CD4-positive, alpha-beta T cell treated with Interleukin-4 for 1 hour (primary cell): ENCODE results near the gene GLIS1.

Source experiments
- DNase-seq, 2 donors: peaks; one replicate each; pipeline ENCODE4 v3.0.0-alpha.2; 2020 to 2022

The GLIS1 gene

DNA sequence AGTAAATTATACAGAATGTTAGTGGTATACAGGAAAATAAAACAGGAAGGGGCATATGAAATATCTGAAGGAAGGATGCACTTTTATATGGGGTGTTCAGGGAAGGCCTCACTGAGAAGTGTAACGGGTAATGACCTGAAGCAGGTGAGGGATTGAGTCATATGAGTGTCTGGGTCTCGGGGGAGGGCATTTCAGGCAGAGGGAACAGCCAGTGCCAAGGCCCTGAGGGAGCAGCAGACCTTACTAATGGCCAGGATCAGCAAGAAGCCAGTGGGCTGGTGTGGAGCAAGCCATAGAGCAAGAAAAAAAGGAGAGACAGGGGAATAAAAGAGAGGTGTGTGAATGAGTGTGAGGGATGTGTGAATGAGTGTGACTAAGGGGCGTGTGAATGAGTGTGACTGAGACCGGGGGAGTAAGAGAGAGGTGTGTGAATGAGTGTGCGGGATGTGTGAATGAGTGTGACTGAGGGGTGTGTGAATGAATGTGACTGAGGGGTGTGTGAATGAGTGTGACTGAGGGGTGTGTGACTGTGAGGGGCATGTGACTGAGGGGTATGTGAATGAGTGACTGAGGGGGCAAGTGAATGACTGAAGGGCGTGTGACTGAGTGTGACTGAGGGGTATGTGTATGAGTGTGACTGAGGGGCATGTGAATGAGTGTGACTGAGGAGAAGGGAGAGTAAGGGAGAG lies 107.2 kb downstream of the GLIS1 start:
- no peak for DNase-seq

DNA sequence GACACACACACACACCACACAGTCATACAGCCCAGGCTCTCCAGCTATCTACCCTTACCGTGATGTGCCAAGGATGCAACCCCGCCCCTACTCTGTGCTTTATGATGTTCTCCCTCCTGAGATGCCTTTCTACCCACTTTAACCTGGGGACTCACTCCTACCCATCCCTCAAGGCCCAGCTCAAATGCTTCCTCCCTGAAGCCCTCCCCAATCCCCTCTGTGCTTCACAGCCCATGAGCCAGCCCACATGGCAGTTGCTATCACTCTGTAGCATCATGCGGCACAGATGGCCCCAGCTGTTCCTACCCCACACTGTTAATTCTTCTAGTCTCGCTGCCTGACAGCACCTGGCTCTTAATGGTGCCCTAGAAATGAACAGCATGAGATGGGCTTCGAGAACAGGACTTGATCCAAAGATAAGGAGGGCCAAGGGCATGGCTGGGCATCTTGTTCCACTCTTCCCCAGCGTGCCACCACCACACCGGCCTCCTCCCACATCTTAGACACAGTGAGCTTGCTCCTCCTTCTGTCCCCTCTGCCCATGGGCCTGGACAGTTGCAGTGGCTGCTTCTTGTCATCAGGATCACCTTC lies 109.8 kb downstream of the GLIS1 start:
- DNase-seq, result no peak

- no peak for DNase-seq
These were observed 110.5 kb downstream of the GLIS1 start for GRCh38 chr1:53628286-53628955.

DNA sequence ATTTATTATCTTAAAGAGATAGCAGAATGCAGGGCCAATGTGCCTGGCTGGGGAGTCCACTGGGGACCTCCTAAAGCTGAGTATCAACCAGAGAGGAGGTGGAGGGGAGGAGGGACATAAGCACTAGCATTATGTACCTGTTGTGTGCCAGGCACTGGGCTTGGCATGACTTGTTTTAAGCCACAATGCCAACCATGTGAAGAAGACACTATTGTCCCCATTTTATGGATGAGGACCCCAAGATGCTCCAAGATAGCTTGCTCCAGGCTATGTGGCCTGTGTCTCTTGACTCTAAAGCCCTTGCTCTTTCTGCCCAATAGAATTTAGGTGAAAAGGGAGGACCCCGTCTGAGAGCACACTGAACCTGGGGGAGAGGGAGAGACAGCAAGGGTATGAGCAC lies 111.3 kb downstream of the GLIS1 start:
- DNase-seq, result no peak

DNA sequence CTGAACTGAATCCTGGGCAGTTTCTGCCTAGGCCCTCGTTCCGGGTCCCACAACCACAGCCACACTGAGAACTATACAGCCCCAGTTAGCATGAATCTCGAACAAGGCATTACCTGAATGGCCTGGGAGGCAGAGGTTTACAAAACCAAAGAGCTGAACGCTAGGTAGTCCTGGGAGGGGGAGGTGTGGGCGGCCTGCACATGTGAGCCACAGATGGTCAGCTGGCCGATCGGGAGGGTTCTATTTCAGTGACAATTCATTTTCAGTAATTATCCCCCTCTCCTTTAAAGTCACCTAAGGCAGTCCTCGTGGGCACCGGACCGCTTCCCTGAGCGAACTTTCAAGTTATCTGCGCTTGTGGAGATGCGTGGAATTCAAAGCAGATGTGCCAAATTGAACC lies 111.9 kb downstream of the GLIS1 start:
- DNase-seq, result no peak

DNA sequence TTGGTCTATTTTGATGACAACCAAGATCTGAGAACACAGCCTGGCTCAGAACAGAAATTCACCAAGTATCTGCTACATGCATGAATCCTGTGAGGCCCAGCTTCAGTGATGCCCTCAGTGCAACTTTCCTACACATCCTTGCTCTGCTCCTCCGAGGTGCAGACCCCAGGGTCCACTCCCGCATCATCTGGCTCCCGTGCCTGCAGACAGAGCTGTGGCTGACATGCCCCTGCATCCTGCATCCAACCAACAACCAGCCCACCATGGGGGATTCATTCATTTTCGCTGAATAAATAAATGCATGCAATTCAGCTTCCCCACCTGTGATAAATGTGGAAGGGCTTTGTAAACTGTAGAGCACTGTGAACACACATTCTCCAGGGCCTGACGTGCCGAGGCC lies 112.3 kb downstream of the GLIS1 start:
- no peak for DNase-seq

- no peak for DNase-seq
These were observed 113.0 kb downstream of the GLIS1 start for GRCh38 chr1:53625766-53626520.

- DNase-seq, result no peak
These were observed 113.9 kb downstream of the GLIS1 start for GRCh38 chr1:53625049-53625448.

DNA sequence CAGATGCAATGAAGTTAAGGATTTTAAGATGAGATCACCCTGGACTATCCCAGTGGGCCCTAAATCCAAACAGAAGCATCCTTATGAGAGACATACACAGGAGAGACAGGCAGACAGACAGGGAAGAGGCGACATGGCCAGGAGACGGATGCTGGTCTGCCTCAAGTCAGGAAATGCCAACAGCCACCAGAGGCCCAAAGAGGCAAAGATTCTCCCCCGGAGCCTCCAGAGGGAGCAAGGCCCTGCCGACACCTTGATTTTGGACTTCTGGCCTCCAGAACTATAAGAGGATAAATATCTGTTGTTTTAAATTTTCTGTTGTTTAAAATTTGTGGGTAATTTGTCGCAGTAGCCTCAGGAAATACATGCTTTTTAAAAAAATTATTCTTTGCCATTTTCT lies 116.4 kb downstream of the GLIS1 start:
- no peak for DNase-seq

- no peak for DNase-seq
These were observed 117.8 kb downstream of the GLIS1 start for GRCh38 chr1:53621144-53621543.

DNA sequence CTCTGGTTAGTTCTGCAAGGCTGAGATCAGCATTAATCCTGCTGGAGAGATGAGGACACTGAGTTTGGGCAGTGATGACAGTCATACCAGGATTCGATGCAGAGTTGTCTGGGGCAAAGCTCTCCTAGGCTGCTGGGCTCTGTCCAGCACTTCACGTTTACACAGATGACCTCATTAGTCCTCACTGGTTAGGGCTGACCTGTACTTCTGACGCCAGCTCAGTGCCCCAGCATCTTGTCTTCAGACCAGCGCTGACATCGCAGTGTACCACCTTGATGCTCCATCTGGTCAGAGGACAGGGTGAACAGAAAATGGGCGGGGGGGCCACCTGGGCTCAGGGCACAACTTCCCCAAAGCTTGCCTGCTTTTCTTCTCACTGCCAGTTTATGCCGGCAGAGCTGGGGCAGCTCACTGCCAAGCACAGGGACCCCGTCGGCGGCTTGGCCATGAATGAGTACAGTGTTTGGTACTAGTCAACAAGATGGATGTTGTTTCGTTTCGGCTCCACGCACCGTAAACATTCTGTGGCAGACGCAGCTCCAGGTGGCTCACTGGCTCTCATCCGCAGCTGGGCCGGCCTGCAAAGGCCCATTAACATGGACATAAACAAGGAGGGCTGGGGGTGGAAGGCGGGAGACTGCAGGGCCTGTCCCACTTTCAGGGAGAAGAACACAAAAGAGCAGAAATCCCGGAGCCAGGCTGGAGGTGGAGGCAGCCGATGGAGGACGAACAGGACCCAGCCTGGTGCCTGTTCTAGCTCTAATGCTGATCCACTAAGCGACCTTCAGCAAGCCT lies 118.7 kb downstream of the GLIS1 start:
- DNase-seq, result no peak

- no peak for DNase-seq
These were observed 119.5 kb downstream of the GLIS1 start for GRCh38 chr1:53619367-53620060.

DNA sequence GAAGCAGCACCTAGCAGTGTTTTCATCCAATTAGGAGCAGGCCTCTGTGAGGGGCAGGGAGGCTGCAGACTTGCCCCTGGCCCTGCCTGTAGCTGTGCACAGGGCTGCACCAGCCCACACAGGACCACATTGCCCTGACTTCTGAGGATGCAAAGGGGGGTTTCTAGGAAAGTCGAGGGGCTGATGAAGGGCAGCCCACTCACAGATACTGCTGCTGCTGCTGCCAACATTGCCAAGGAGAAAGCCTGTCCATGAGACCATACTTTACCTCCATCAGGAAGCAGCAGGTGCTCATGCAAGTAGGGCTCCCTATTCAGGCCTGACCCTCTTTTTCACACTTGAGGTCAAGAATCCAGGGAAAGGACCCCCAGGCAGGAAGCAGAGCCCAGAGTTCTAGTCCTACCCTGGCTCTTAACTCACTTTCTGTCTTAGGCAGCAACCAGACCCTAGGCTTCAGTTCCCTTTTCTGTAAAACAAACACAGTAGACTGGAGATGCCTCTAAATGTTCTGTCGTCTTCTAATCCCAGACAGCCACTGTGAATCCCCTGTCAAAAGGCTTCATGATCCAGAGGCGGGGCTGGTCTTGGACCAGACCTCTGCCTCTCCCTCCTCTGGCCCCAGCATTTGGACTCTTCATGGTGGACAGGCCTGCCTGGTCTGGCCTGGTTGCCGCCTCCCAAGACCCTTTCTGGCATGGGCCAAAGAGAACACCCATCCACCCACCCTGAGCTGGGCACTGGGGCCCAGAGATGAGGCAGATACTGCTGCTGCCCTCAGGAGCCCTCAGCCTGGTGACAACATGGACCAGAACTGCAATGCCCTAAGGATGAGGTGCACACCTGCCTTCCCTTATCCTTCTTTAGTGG lies 120.2 kb downstream of the GLIS1 start:
- DNase-seq, result no peak

DNA sequence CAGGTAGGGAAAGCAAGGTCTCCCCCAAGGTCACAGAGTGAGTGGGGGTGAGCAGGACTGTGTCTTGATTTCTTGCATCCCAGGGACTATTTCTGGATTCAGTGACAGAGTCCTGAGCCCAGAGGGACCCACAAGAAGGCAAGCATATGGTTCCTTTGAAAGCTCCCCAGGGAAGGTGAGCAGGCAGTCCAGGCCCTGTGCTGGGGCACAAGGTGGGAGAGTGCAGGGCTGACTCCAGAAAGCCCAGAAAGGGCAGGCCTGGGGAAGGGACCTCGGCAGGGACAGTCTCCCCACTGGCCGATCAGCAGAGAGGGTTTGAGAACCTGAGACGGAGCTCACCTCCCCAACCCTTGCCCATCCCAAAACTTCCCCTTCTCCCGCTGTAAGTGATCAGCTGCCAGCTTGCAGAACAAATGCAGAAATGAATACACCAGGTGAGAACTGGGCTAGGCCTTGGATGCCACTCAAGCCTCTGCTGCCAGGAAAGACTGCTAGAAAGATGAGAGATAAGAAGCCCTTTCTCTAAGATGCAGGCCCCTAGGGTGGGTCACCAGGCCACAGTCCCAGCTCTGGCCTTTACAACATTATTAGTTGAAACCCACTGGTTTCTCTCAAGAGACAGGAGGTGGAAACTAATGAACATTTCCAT lies 121.0 kb downstream of the GLIS1 start:
- DNase-seq, result no peak

DNA sequence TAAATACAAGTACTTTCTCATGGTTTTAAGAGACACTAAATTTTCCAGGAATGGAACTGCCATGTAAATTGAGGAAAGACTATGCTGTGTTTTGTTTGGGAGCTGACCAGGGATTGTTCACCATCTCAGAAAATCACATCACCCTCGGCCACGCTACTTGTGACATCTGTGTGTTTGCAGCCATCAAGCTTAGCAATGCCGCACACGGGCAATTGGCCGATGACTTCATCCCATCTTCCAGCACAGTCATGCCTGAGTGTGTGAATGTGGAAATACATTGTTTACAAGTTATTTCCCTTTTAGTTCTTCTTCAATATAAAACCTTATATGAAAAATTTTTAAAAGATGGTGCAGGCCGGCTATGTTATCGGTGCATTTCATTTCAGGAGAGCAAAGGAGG lies 121.6 kb downstream of the GLIS1 start:
- no peak for DNase-seq

GRCh38 chr1:53616927-53617326 lies 122.0 kb downstream of the GLIS1 start:
- no peak for DNase-seq

GRCh38 chr1:53616511-53616910 lies 122.5 kb downstream of the GLIS1 start:
- DNase-seq, result no peak

GRCh38 chr1:53615101-53615500 lies 123.9 kb downstream of the GLIS1 start:
- no peak for DNase-seq

DNA sequence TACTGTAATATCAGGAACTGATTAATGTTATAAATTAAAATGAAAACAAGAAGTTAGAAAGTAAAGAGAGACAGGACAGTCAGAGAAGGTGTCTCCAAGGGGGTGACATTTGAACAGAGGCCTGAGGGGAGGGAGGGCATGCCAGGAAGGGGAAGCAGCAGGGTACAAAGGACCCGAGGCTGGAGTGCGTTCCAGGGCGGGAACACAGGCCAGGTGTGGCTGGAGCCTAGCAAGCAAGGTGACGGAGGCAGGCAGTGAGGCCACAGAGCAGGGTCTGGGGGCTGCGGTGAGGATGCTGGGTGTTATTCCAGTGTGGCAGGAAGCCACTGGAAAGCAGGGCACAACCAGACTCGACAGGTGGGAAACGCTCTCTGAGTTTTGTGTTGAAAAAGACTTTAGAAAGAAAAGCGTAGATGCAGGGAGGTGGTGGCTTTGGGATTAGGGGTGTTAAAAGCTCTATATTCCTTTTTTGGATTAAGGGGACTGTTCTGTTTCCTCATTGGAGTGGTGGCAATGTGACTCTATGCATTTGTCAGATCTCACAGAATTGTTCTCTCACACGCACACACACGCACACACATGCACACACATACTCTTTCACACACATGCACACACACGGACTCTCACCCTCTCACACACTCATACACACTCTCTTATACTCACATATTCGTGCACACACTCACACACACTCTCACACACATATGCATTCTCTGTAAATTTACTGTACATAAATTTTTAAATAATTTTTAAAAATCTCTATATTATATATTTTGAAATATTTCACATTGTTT lies 124.5 kb downstream of the GLIS1 start:
- no peak for DNase-seq

DNA sequence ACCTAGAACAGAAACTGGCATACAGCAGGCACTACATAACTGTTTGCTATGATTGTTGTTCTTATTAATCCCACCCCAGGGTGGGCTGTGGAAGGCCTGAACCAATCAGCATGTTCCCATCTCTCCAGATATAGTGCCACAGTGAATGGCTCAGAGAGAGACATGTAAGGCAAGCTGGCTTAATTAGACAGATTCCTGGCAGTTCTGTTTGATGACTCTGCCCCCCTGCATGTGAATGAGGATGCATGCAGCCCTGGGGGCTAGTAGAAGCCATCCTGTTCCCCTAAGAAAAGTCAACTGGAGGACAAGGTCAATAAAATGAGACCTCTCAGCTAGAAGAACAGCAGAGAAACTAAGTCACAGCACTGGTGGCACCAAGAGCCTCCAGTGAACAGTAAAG lies 130.3 kb downstream of the GLIS1 start:
- DNase-seq, result no peak
